ENCODE data around the gene MAIP1. TPM values are rescaled to one million over a fixed set of nuclear protein-coding genes. Genes with fewer than 3 reads are reported as not detected.

Gene MAIP1
- total and polyA plus RNA-seq, 2 of the 4 experiments (the other 2 are of a cell fraction), result 14.2 to 16.8 TPM

- no peak for TF ChIP-seq CEBPB (IDR thresholded peaks at IDR 0.05; ENCODE audit: low read depth, low read length)
- no peak for TF ChIP-seq CTCF (conservative IDR thresholded peaks at IDR 0.05; ENCODE audit: low read depth, low read length)
- TF ChIP-seq CHD1 (IDR thresholded peaks at IDR 0.05; ENCODE audit: low read depth, low read length), result no peak
- no peak for TF ChIP-seq SMC3 (IDR thresholded peaks at IDR 0.05; ENCODE audit: low read depth, low read length)
- no peak for TF ChIP-seq POLR2A (IDR thresholded peaks at IDR 0.05; ENCODE audit: low read depth, low read length)
- TF ChIP-seq USF2 (IDR thresholded peaks at IDR 0.05; ENCODE audit: low read depth, low read length), result no peak
- TF ChIP-seq MXI1 (IDR thresholded peaks at IDR 0.05; ENCODE audit: borderline replicate concordance, low read depth, low read length), result no peak
- TF ChIP-seq ELK1 (IDR thresholded peaks at IDR 0.05; ENCODE audit: borderline replicate concordance, low read depth, low read length), result no peak
- TF ChIP-seq MAFK (IDR thresholded peaks at IDR 0.05; ENCODE audit: low read depth, low read length), result no peak
- no peak for TF ChIP-seq FOS (IDR thresholded peaks at IDR 0.05; ENCODE audit: low read depth, low read length)
- no peak for TF ChIP-seq RCOR1 (IDR thresholded peaks at IDR 0.05; ENCODE audit: insufficient replicate concordance, low read length)
- TF ChIP-seq RAD21 (IDR thresholded peaks at IDR 0.05; ENCODE audit: low read length), result no peak
- no peak for TF ChIP-seq RFX5 (IDR thresholded peaks at IDR 0.05; ENCODE audit: low read depth, low read length)
- no peak for TF ChIP-seq BHLHE40 (IDR thresholded peaks at IDR 0.05; ENCODE audit: low read depth, low read length)
- Histone ChIP-seq H2AK9ac (replicated peaks; ENCODE audit: low read depth, low read length, poor library complexity) (no peak overlapping the region), H3K4me3 (ENCODE audit: insufficient read depth, low read depth, low read length) (no peak overlapping the region), H3K18ac (ENCODE audit: low read depth, low read length) (no peak overlapping the region), H3K79me1 (ENCODE audit: low read depth in 1 of 2, low read length in 2 of 2) (peaks cover 11 to 28% of the 10 kb centered on the region in 2 experiments; a peak in 3 of 4 replicates), H2BK15ac (ENCODE audit: low read depth, low read length) (no peak overlapping the region), H2AK5ac (ENCODE audit: low read depth, low read length) (no peak overlapping the region), H3K4me1 (ENCODE audit: control insufficient read depth, insufficient read depth, low read length) (0 out of 2 replicates have a peak, but pooled peaks cover 2% of the 10 kb centered on the region), H3K27me3 (ENCODE audit: control insufficient read depth, insufficient read depth, low read length) (no peaks in the 10 kb centered on the region), H4K5ac (ENCODE audit: low read depth, low read length) (no peak overlapping the region), H3K14ac (replicated peaks; ENCODE audit: low read depth, low read length) (no peak overlapping the region), H2BK5ac (ENCODE audit: low read depth, low read length, poor library complexity, severe bottlenecking) (no peak overlapping the region), H3K9me1 (ENCODE audit: insufficient read depth, low read length) (peaks cover 6% of the 10 kb centered on the region; the same call in 1 of the 2 replicates), H2AFZ (replicated peaks; ENCODE audit: low read length, poor library complexity) (no peak overlapping the region), H3K56ac (ENCODE audit: extremely low read depth, insufficient read depth, low read length) (no peak overlapping the region), H3K23ac (ENCODE audit: low read depth, low read length) (no peak overlapping the region), H3K27ac (ENCODE audit: insufficient read depth, low read length) (no peak overlapping the region), H4K20me1 (ENCODE audit: insufficient read depth, low read length) (peaks cover 3% of the 10 kb centered on the region; the same call in 1 of the 2 replicates), H3K9ac (ENCODE audit: low read depth, low read length) (no peak overlapping the region), H3K36me3 (ENCODE audit: control insufficient read depth, insufficient read depth, low read length) (peaks cover 9% of the 10 kb centered on the region), H3K9me3 (ENCODE audit: control insufficient read depth, insufficient read depth, low read length) (no peaks in the 10 kb centered on the region), H2BK20ac (ENCODE audit: low read depth, low read length) (no peak overlapping the region), H4K8ac (ENCODE audit: low read depth in 2 of 2, low read length in 2 of 2) (no peak overlapping the region), H3K4me2 (ENCODE audit: low read depth, low read length) (no peak overlapping the region), H4K91ac (ENCODE audit: insufficient read depth, low read depth, low read length) (no peak overlapping the region), H2BK120ac (ENCODE audit: low read depth, low read length) (no peak overlapping the region), H3K4ac (ENCODE audit: low read depth, low read length) (no peak overlapping the region)
- dilution Hi-C loops (cut with HindIII; ENCODE audit: low sequenced_read_pairs, unreplicated experiment) (no loop called here), in situ Hi-C loops (cut with MboI; ENCODE audit: low sequenced_read_pairs) (no loop called here), intact Hi-C loops (cut with micrococcal nuclease) (no loop called here)
- ATAC-seq (ENCODE audit: low read depth) (no peak), DNase-seq (no peak)
- CTCF ChIA-PET, result no interaction called here
- BruUV-seq (replicated peaks), result no TSS peak
- POLR2A ChIA-PET (ENCODE audit: unreplicated experiment), result no interaction called here
- WGBS, 2 experiments (ENCODE audit: extremely low coverage in 2 of 2, insufficient read length in 1 of 2), result no CpG with 5 or more reads among the region's 2 CpGs
Observed at GRCh38 chr2:199928226-199928625, 27.2 kb upstream of the MAIP1 start.
